GM12891 (cell line): ENCODE results near the gene SPPL2A.

Experiments
- PAX5 ChIP-seq: IDR thresholded peaks from 2 replicates; pipeline ENCODE4 v1.6.1; 2011; ENCODE audit warnings: low read length, moderate library complexity, mild to moderate bottlenecking; ENCODE audit not compliant: insufficient read depth, severe bottlenecking
- POLR2A ChIP-seq: IDR thresholded peaks from 2 replicates; pipeline ENCODE4 v1.6.1; 2011; ENCODE audit warnings: low read depth, low read length, control low read depth
- POLR2AphosphoS5 ChIP-seq: IDR thresholded peaks from 2 replicates; pipeline ENCODE4 v1.6.1; 2011; ENCODE audit warnings: low read depth, low read length, control low read depth
- POU2F2 ChIP-seq: IDR thresholded peaks from 2 replicates; pipeline ENCODE4 v1.6.1; 2011; ENCODE audit warnings: low read depth, mild to moderate bottlenecking, control low read depth, low read length, moderate library complexity
- SPI1 ChIP-seq: IDR thresholded peaks from 2 replicates; pipeline ENCODE4 v1.6.1; 2011; ENCODE audit warnings: low read depth, low read length, control low read depth
- TAF1 ChIP-seq: IDR thresholded peaks from 2 replicates; pipeline ENCODE4 v1.6.1; 2011; ENCODE audit warnings: low read depth, low read length, control low read depth

- TF ChIP-seq POLR2A: no peak
- TF ChIP-seq POLR2AphosphoS5: no peak
- TF ChIP-seq TAF1: no peak
- TF ChIP-seq SPI1: no peak
- TF ChIP-seq POU2F2: no peak
- no peak for TF ChIP-seq PAX5
Observed at GRCh38 chr15:50767332-50767861, 1.9 kb upstream of the SPPL2A start.
